Retina (tissue), 1 donor: ENCODE data around the gene KIF13A.
"Not testable (repeated sequence)": the region's sequence is repeated elsewhere in the genome, so short reads cannot be mapped to it uniquely, and the experiment has no call there.

Experiments
- DNase-seq: peaks from one replicate; pipeline ENCODE4 v3.0.0-alpha.2; 2016

Gene KIF13A

GRCh38 chr6:17967668-17968518 is 19.5 kb downstream of the KIF13A start:
- DNase-seq, result no peak

GRCh38 chr6:17966451-17966850 is 21.0 kb downstream of the KIF13A start:
- no peak for DNase-seq

- no peak for DNase-seq
Observed at GRCh38 chr6:17965397-17965796, 22.0 kb downstream of the KIF13A start.

GRCh38 chr6:17964633-17965032 is 22.8 kb downstream of the KIF13A start:
- DNase-seq, result no peak

GRCh38 chr6:17962436-17963031 is 24.9 kb downstream of the KIF13A start:
- DNase-seq, result no peak

- no peak for DNase-seq
Observed at GRCh38 chr6:17959302-17959701, 28.1 kb downstream of the KIF13A start.

- DNase-seq, result no peak
Observed at GRCh38 chr6:17957904-17958620, 29.4 kb downstream of the KIF13A start.

- DNase-seq, result no peak
Observed at GRCh38 chr6:17957498-17957897, 29.9 kb downstream of the KIF13A start.

- DNase-seq, result no peak
Observed at GRCh38 chr6:17957086-17957485, 30.3 kb downstream of the KIF13A start.

- DNase-seq, result no peak
Observed at GRCh38 chr6:17950095-17950494, 37.3 kb downstream of the KIF13A start.

GRCh38 chr6:17949168-17949567 is 38.3 kb downstream of the KIF13A start:
- DNase-seq, result no peak

GRCh38 chr6:17948725-17949124 is 38.7 kb downstream of the KIF13A start:
- no peak for DNase-seq

- DNase-seq, result not testable (repeated sequence)
Observed at GRCh38 chr6:17947574-17947973, 39.9 kb downstream of the KIF13A start.

GRCh38 chr6:17945575-17945974 is 41.9 kb downstream of the KIF13A start:
- no peak for DNase-seq

- no peak for DNase-seq
Observed at GRCh38 chr6:17945111-17945510, 42.3 kb downstream of the KIF13A start.

- no peak for DNase-seq
Observed at GRCh38 chr6:17941318-17941717, 46.1 kb downstream of the KIF13A start.

- no peak for DNase-seq
Observed at GRCh38 chr6:17940151-17940792, 47.2 kb downstream of the KIF13A start.

GRCh38 chr6:17938901-17939300 is 48.5 kb downstream of the KIF13A start:
- DNase-seq, result no peak

- no peak for DNase-seq
Observed at GRCh38 chr6:17935188-17936149, 52.0 kb downstream of the KIF13A start.

- no peak for DNase-seq
Observed at GRCh38 chr6:17933716-17934115, 53.7 kb downstream of the KIF13A start.

- no peak for DNase-seq
Observed at GRCh38 chr6:17932330-17932852, 55.0 kb downstream of the KIF13A start.

- DNase-seq, result no peak
Observed at GRCh38 chr6:17931227-17931626, 56.2 kb downstream of the KIF13A start.
